ENCODE results near the gene MTG1.

Gene MTG1

DNA sequence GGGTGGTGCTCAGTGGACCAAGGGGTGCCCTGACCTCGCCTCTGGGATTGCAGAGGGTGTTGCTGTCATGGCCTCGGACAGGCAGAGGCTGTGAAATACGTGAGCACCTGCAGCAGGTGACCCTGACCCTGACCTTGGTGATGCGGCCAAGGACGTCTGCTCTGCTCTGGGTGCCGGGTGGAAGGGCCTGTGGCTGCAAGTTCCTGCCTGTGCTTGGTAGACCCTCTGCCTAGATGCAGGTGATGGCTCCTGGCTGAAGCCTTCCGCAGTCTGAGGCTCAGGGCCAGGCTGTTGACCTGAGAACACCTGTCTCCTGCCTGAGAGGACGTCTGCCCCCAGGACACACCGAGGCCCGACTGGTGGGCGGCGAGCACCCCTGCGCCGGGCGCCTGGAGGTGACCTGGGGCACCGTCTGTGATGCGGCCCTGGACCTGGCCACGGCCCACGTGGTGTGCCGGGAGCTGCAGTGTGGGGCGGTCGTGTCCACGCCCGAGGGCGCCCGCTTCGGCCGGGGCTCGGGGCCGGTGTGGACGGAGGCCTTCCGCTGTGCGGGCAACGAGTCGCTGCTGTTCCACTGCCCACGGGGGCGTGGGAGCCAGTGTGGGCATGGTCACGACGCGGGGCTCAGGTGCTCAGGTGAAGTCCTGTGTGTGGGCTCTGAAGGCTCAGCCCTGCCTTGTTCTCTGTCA is 64.2 kb downstream of the MTG1 start:
- Histone ChIP-seq H3K9me3 (ENCODE audit: control insufficient read depth, insufficient read depth, low read length) (no peaks in the 10 kb centered on the region), H3K4me1 (ENCODE audit: insufficient read depth, low read length) (no peaks in the 10 kb centered on the region), H3K36me3 (ENCODE audit: insufficient read depth, low read length) (no peaks in the 10 kb centered on the region), H3K9ac (ENCODE audit: low read depth, low read length) (no peak overlapping the region)

DNA sequence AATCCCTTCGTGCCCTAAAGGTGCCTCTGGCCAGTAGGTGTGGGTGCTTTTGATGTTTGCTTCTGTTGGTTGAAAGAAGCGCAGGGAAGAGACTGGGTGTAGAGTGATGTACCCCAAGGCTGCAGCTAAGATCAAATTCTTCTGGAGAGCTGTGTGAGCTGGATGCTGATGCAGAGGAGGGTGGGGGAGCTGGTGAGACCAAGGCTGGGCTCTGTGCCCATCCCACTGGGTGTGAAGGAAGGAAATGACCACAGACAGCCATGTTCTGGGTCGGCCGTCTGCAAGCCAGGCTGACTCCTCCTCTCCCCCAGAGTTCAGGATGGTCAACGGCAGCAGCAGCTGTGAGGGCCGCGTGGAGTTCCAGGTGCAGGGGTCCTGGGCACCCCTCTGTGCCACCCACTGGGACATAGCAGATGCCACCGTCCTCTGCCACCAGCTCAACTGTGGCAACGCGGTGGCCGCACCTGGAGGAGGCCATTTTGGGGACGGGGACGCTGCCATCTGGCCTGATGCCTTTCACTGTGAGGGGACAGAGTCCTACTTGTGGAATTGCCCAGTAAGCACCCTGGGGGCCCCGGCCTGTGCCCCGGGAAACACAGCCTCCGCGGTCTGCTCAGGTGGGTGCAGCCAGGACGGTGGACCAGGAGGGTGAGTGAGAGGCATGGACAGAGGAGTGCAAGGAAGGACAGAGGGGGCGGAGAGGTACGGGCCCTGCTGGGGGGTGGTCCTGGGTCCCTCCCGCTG is 64.9 kb downstream of the MTG1 start:
- Histone ChIP-seq H3K36me3 (ENCODE audit: insufficient read depth, low read length) (no peaks in the 10 kb centered on the region), H3K4me1 (ENCODE audit: insufficient read depth, low read length) (no peaks in the 10 kb centered on the region), H3K9me3 (ENCODE audit: control insufficient read depth, insufficient read depth, low read length) (no peaks in the 10 kb centered on the region), H3K9ac (ENCODE audit: low read depth, low read length) (no peak overlapping the region)

DNA sequence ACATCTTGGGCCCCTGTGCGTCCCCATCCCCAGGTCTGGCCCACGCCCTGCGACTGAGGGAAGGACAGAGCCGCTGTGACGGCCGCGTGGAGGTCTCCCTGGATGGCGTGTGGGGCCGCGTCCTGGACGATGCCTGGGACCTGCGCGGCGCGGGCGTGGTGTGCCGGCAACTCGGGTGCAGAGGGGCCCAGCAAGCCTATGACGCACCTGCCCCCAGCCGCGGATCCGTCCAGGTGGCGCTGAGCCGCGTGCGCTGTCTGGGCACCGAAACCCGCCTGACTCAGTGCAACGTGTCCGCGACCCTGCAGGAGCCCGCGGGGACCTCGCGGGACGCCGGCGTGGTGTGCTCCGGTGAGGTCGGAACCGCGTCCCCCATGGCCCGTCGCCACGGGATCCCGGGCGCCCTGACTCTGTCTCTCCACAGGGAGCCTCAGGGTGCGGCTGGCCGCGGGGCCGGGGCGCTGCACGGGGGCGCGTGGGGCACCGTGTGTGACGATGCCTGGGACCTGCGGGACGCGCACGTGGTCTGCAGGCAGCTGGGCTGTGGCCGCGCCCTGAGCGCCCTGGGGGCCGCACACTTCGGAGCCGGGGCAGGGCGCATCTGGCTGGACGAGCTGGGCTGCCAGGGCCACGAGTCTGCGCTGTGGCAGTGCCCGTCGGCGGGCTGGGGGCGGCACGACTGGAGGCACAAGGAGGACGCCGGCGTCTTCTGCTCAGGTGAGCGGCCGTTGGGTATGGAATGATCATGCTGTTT is 65.7 kb downstream of the MTG1 start:
- no peaks in the 10 kb centered on the region for H3K9me3 ChIP-seq (ENCODE audit: control insufficient read depth, insufficient read depth, low read length)

DNA sequence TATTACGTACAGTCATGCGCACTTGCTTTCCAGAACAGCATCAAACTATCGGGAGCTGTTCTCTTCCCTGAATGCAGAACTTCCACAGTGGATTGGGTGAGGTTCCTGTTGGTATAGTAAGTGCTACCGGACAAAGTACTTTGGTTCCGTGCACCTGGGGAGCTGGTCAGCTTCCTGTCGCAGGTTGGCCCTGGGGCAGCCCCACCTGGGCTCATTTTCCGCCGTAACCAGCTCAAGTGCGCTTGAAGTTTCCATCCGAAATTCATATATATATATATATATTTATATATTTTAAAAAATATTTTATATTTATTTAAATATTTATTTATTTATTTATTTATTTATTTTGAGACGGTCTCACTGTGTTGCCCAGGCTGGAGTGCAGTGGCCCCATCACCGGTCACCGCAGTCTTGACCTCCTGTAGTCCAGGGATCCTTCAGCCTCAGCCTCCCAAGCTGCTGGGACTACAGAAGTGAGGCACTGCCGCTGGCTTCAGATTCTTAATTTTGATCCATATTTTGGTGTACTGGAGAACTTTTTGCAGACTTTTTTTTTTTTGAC is 66.3 kb downstream of the MTG1 start:
- no peak overlapping the region for H3K9ac ChIP-seq (ENCODE audit: low read depth, low read length)
- H3K36me3 ChIP-seq (ENCODE audit: insufficient read depth, low read length) = no peaks in the 10 kb centered on the region
- H3K9me3 ChIP-seq (ENCODE audit: control insufficient read depth, insufficient read depth, low read length) = no peaks in the 10 kb centered on the region
- no peaks in the 10 kb centered on the region for H3K4me1 ChIP-seq (ENCODE audit: insufficient read depth, low read length)

More for the DNA sequence above, 65.7 kb downstream of the MTG1 start:
- no peaks in the 10 kb centered on the region for H3K36me3 ChIP-seq (ENCODE audit: insufficient read depth, low read length)
- no peak overlapping the region for H3K9ac ChIP-seq (ENCODE audit: low read depth, low read length)
- H3K4me1 ChIP-seq (ENCODE audit: insufficient read depth, low read length) = no peaks in the 10 kb centered on the region

DNA sequence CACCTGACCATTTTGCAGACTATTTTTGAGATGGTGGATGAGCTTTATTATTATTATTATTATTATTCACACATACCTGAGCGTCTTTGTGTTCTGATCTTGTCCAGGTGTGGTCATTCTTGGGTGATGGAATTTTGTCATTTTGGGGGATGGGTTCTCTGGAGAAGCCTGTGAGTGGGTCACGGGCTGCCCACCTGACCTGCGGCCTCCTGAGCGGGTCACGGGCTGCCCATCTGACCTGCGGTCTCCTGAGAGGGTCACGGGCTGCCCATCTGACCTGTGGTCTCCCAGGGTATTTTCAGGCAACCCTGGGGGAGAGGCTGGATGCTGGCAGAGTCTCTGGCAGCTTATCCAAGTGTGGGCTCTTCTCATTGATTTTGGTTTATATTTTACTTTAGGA is 67.1 kb downstream of the MTG1 start:
- no peak overlapping the region for H3K9ac ChIP-seq (ENCODE audit: low read depth, low read length)
- H3K4me1 ChIP-seq (ENCODE audit: insufficient read depth, low read length) = no peaks in the 10 kb centered on the region; the same call in 1 of the 2 replicates
- H3K9me3 ChIP-seq (ENCODE audit: control insufficient read depth, insufficient read depth, low read length) = no peaks in the 10 kb centered on the region
- H3K36me3 ChIP-seq (ENCODE audit: insufficient read depth, low read length) = no peaks in the 10 kb centered on the region

DNA sequence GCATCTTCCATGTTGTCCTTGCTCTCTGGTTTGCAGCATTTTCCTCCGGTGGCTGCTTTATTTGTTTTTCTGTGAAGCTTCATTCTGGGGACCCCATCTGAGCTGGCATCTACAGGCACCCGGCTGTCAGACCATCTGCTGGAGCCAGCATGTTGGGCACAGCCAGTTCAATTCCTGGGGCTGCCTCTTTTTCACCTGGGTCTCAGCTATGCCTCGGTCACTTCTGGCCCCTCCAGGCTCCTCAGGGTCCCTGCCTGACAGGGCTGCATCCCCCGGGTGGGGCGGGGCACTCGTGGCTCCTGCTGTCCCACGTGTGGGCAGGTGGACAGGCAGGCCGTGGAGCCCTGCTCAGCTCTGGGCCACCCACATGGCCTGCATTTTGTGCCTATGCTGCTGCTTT is 67.9 kb downstream of the MTG1 start:
- H3K9ac ChIP-seq (ENCODE audit: low read depth, low read length) = no peak overlapping the region
- no peaks in the 10 kb centered on the region; the same call in 1 of the 2 replicates for H3K4me1 ChIP-seq (ENCODE audit: insufficient read depth, low read length)
- no peaks in the 10 kb centered on the region for H3K36me3 ChIP-seq (ENCODE audit: insufficient read depth, low read length)
- no peaks in the 10 kb centered on the region for H3K9me3 ChIP-seq (ENCODE audit: control insufficient read depth, insufficient read depth, low read length)

DNA sequence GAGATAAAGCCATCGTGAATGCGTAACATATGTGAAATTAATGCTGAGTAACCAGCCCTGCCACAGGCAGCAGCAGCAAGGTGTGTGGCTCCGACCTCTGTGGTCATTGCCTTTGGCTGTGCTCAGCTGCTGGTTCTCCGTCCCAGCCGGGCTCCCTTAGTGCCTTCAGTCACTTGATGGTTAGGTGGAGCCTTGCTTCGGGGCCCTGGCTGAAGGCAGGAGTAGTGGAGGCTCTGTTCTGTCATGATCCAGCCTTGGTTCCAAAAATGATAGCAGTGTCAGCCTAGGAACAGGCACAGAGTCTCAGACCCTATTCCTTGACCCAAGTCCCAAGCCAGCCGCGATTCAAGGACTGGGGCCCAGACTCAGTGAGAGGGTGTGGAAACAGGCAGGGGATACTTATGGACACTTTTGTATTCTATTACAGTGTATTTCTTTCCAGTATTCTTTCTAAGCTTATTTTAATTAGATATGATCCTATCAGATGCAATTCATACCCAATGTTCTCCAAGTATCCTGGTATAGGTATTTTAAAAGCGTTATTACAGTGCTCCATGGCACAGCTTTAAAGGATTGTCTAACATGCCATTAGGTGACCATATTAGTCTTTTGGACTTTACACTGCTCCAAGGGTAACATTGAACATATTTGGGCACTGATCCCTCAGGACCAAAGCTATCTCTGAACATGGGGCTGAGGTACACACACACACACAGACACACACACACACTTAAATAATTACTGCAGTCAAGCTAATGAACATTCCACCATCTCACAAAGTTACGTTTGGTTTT is 68.8 kb downstream of the MTG1 start:
- no peaks in the 10 kb centered on the region; the same call in 1 of the 2 replicates for H3K4me1 ChIP-seq (ENCODE audit: insufficient read depth, low read length)
- no peaks in the 10 kb centered on the region for H3K36me3 ChIP-seq (ENCODE audit: insufficient read depth, low read length)
- H3K9me3 ChIP-seq (ENCODE audit: control insufficient read depth, insufficient read depth, low read length) = no peaks in the 10 kb centered on the region
- no peak overlapping the region for H3K9ac ChIP-seq (ENCODE audit: low read depth, low read length)

DNA sequence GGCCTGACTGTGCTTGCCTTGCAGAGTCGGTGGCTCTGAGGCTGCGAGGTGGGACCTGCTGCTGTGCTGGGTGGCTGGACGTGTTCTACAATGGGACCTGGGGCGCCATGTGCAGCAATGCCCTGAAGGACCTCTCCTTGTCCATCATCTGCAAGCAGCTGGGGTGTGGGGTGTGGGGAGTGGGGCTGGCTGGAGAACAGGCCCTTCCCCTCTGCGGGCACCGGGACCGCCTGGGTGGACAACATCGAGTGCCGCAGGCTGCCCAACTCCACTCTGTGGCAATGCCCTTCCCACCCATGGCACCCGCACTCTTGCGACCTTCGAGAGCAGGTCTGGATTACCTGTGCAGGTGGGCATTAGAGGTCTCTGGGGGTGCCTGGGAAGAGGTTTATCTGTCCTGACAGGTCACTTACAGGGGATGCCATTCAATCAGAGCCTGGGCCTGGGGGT is 70.7 kb downstream of the MTG1 start:
- H3K36me3 ChIP-seq (ENCODE audit: insufficient read depth, low read length) = no peaks in the 10 kb centered on the region
- no peaks in the 10 kb centered on the region; the same call in 1 of the 2 replicates for H3K4me1 ChIP-seq (ENCODE audit: insufficient read depth, low read length)
- H3K9me3 ChIP-seq (ENCODE audit: control insufficient read depth, insufficient read depth, low read length) = no peaks in the 10 kb centered on the region
- no peak overlapping the region for H3K9ac ChIP-seq (ENCODE audit: low read depth, low read length)

DNA sequence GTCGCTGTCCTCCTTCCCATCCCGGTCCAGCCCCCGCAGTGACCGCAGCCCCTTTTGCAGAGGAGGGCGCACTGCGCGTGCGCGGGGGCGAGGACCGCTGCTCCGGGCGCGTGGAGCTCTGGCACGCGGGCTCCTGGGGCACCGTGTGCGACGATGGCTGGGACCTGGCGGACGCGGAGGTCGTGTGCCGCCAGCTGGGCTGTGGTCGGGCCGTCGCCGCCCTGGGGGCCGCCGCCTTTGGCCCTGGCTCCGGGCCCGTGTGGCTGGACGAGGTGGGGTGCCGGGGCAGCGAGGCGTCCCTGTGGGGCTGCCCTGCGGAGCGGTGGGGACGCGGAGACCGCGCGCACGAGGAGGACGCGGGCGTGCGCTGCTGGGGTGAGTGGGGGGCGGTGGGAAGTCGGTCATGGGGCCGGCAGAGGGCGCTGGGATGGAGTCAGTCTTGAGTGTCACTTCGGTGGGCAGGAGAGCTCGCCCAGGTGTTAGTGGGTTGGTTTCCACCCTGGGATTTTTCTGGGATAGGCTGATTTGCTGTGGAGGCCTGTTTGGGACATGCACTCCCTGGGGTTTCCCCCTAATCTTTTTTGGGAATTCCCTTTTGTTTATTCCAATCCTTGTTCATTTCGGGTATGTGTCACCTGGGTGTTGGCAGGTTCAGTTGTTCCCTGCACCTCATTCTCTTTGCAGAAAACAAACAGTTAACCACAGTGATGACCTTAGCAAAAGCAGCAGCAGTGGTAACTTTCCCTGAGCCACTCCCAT is 71.4 kb downstream of the MTG1 start:
- H3K36me3 ChIP-seq (ENCODE audit: insufficient read depth, low read length) = no peaks in the 10 kb centered on the region
- no peaks in the 10 kb centered on the region; the same call in 1 of the 2 replicates for H3K4me1 ChIP-seq (ENCODE audit: insufficient read depth, low read length)
- H3K9me3 ChIP-seq (ENCODE audit: control insufficient read depth, insufficient read depth, low read length) = no peaks in the 10 kb centered on the region
- no peak overlapping the region; the same call in 1 of the 2 replicates for H3K9ac ChIP-seq (ENCODE audit: low read depth, low read length)

DNA sequence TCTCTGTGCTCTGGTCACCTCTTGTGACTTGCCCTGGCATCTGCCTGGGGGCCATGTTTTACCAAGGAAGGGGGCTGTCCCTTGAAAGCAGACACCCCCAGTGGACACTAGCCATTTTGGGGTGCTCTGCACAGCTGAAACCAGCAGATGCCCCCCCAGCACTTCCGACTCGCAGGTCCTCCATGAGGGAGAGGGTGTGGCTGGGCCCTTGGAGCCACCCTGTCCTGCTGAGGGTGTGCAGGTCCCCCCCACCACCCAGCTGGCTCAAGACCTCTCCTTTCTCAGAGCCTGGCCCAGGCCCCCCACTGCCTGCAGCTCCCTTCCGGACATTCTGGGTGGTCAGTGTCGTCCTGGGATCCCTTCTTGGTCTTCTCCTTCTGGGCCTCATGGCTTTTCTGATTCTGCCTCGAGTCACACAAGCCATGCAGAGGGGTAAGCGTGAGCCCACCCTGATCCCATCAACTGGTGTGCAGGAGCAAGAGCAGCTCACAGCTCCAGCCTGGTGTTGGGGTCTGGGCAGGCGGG is 72.1 kb downstream of the MTG1 start:
- Histone ChIP-seq H3K4me1 (ENCODE audit: insufficient read depth, low read length) (no peaks in the 10 kb centered on the region; the same call in 1 of the 2 replicates), H3K9ac (ENCODE audit: low read depth, low read length) (no peak overlapping the region), H3K9me3 (ENCODE audit: control insufficient read depth, insufficient read depth, low read length) (no peaks in the 10 kb centered on the region), H3K36me3 (ENCODE audit: insufficient read depth, low read length) (no peaks in the 10 kb centered on the region)

DNA sequence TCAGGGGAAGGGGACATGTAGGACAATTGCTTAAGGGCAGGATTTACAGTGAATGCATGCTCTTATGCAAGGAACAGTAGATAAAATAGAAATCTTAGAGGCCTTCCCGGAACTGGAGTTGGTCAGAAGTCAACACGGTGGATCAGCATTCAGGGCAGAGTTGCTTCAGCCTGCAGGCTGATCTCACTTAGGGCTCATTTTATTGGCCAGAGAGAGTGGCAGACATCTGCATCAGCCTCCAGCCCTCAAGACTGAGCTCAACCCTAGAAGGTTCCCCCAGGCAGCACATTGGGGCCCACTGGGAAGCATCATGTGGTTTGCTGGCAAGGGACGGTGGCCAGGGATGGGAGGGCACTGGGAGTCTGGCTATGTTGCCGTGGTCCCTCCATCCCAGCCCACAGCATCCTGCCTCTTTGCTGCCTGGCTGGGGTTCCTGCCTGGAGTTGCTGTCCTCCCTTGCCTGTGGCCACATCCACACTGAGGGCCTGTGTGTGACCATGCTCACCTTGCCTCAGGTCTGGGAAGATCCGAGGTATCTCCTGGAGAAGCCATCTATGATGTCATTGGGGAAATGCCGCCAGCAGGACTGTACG is 72.8 kb downstream of the MTG1 start:
- Histone ChIP-seq H3K36me3 (ENCODE audit: insufficient read depth, low read length) (no peaks in the 10 kb centered on the region), H3K4me1 (ENCODE audit: insufficient read depth, low read length) (no peaks in the 10 kb centered on the region; the same call in 1 of the 2 replicates), H3K9me3 (ENCODE audit: control insufficient read depth, insufficient read depth, low read length) (no peaks in the 10 kb centered on the region), H3K9ac (ENCODE audit: low read depth, low read length) (no peak overlapping the region)

DNA sequence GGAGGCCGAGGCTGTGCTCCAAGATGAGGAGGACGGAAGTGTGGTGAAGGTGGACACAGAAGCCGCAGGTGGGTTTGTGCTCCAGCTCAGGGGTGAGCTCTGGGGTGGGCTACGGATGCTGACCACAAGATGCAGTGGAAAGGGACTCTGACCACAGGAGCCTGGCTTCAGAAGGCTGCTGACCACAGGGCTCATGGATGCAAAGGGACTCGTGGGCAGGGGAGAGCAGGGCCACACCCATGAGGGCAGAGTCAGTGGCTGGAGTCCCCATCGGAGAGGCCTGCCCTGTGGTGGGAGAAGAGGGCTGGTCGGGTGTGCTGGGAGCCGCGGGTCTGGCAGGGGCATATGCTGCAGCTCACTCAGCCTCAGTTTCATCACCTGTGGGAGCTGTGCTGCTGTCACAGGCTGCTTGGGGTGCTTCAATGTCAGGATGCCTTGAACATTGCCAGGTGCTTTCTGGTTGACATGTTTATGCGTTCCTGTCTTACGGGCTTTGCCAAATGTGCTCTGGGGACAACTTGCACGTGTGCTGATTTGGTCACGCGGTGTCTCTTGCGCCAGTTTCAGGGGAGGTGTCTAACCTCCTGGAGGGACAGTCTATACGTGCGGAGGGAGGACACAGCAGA is 73.4 kb downstream of the MTG1 start:
- no peaks in the 10 kb centered on the region; the same call in 1 of the 2 replicates for H3K4me1 ChIP-seq (ENCODE audit: insufficient read depth, low read length)
- no peaks in the 10 kb centered on the region for H3K9me3 ChIP-seq (ENCODE audit: control insufficient read depth, insufficient read depth, low read length)
- H3K36me3 ChIP-seq (ENCODE audit: insufficient read depth, low read length) = no peaks in the 10 kb centered on the region
- H3K9ac ChIP-seq (ENCODE audit: low read depth, low read length) = no peak overlapping the region
